ENCODE data around the gene GCSH.

GRCh38 chr16:81112453-81112852, 16.3 kb upstream of the GCSH start:
- TF ChIP-seq CTCF (optimal IDR thresholded peaks at IDR 0.05 in 1 of 3, IDR thresholded peaks at IDR 0.05 in 1 of 3, conservative IDR thresholded peaks at IDR 0.05 in 1 of 3; ENCODE audit: extremely low read depth in 1 of 3, insufficient read depth in 2 of 3, low read length in 3 of 3), result no peak
- no peak for TF ChIP-seq EZH2 (IDR thresholded peaks at IDR 0.05; ENCODE audit: low read length)
